Smooth muscle cell (in vitro differentiated cells): ENCODE data around the gene RAMACL. TPM values are rescaled to one million over a fixed set of nuclear protein-coding genes. Genes with fewer than 3 reads are reported as not detected.
"Not testable (repeated sequence)": the region's sequence is repeated elsewhere in the genome, so short reads cannot be mapped to it uniquely, and the experiment has no call there.

ENCODE experiments used
- DNase-seq: peaks from one replicate; lab custom pipeline; 2025; ENCODE audit not compliant: unreplicated experiment; lab: John Stamatoyannopoulos, UW
- H2AFZ ChIP-seq: fragments of 200-600 bp; sonication (generic); 2 replicates; pipeline ENCODE4 v1.6.0; 2016; ENCODE audit warnings: antibody characterized with exemption, low read depth, mild to moderate bottlenecking
- H3F3A ChIP-seq: fragments of 200-600 bp; sonication (generic); 2 replicates; pipeline ENCODE4 v1.6.0; 2017; ENCODE audit warnings: antibody characterized with exemption, low read depth
- H3K27ac ChIP-seq: fragments of 200-600 bp; sonication (generic); 2 replicates; pipeline ENCODE4 v1.5.1; 2016; ENCODE audit warnings: low read depth, mild to moderate bottlenecking
- H3K27me3 ChIP-seq: fragments of 200-600 bp; sonication (generic); 2 replicates; pipeline ENCODE4 v1.6.1; 2016; ENCODE audit warnings: low read depth, mild to moderate bottlenecking
- H3K36me3 ChIP-seq: fragments of 200-600 bp; sonication (generic); 2 replicates; pipeline ENCODE4 v1.5.1; 2016; ENCODE audit warnings: low read depth
- H3K4me1 ChIP-seq: fragments of 200-600 bp; sonication (generic); 2 replicates; pipeline ENCODE4 v1.5.1; 2016; ENCODE audit warnings: low read depth
- H3K4me2 ChIP-seq: fragments of 200-600 bp; sonication (generic); 2 replicates; pipeline ENCODE4 v1.6.0; 2016; ENCODE audit warnings: mild to moderate bottlenecking
- H3K4me3 ChIP-seq: fragments of 200-600 bp; sonication (generic); 2 replicates; pipeline ENCODE4 v1.5.1; 2016; ENCODE audit warnings: mild to moderate bottlenecking
- H3K79me2 ChIP-seq: fragments of 200-600 bp; sonication (generic); 2 replicates; pipeline ENCODE4 v1.6.0; 2016; ENCODE audit warnings: low read depth, mild to moderate bottlenecking
- H3K9ac ChIP-seq: fragments of 200-600 bp; sonication (generic); 2 replicates; pipeline ENCODE4 v1.6.0; 2016; ENCODE audit warnings: low read depth
- H3K9me3 ChIP-seq: fragments of 200-600 bp; sonication (generic); replicated peaks from 2 replicates; pipeline ENCODE4 v1.5.1; 2016; ENCODE audit warnings: low read depth
- H4K20me1 ChIP-seq: fragments of 200-600 bp; sonication (generic); 2 replicates; pipeline ENCODE4 v1.6.0; 2016; ENCODE audit warnings: low read depth
- WGBS: methylation state at CpG from one replicate; pipeline ENCODE4 v1.1.7; 2016; ENCODE audit warnings: low lambda C conversion rate; 5-methylcytosine and 5-hydroxymethylcytosine counted together
- polyA plus RNA-seq: library from polyadenylated mRNA; unstranded; fragments of >200 nt; fragmentation: Nextera tagmentation; extraction: Ambion mirVana; gene quantifications from 2 replicates; pipeline ENCODE4 v1.2.1, GENCODE V29; 2016
- total RNA-seq: library from RNA; depleted of rRNA; stranded (reverse); fragments of >200 nt; gene quantifications from 2 replicates; pipeline ENCODE4 v1.2.3, GENCODE V29; 2014
- TF ChIP-seq, protein P1 (sequence below): fragments of 200-600 bp; sonication (generic); IDR thresholded peaks from 2 replicates; pipeline ENCODE4 v1.5.1; 2017; ENCODE audit warnings: borderline replicate concordance, mild to moderate bottlenecking, antibody characterized with exemption; ENCODE audit not compliant: insufficient read depth, poor library complexity, severe bottlenecking

The RAMACL gene
- total and polyA plus RNA-seq, 2 experiments from 2014 or later, result 0.13 to 0.14 TPM

DNA sequence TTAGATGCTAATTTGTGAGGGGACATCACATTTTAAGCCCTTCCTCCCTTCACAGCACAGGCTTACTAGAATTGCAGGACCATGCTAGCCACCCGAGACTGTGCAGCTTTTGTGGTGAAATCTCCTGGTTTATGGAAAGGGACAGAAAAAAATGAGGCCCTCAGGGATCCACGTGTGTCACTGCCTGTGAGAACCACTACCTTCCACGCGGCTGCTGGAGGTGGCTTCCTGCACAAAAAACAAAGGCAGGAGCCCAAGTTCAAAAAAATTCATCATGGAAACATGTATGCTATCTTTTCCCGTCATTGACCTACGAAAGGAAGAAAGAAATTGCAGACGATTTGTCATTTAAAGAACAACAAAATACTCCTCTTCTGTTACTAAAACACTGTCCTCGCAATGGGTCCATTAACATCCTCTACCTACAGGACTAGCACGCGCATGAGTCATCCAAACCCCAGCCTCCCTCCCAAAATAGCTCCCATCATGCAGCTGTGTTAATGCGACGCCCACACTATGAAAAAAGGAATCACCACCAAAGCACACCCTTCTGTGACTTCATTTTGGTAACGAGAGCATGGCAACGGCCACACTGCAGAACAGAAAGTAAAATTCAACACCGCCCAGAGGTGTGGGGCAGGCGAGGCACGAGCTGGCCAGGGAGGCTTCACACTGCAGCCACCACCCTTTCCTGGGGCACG lies 45.7 kb downstream of the RAMACL start:
- Histone ChIP-seq H3K79me2 (no peaks in the 10 kb centered on the region), H3K27me3 (no peaks in the 10 kb centered on the region), H3K9ac (no peak overlapping the region), H3K9me3 (no peaks in the 10 kb centered on the region), H2AFZ (no peak overlapping the region), H3K27ac (no peak overlapping the region), H4K20me1 (no peaks in the 10 kb centered on the region), H3K36me3 (no peaks in the 10 kb centered on the region), H3K4me3 (no peak overlapping the region), H3K4me1 (no peaks in the 10 kb centered on the region), H3K4me2 (no peak overlapping the region), H3F3A (no peaks in the 10 kb centered on the region)
- TF ChIP-seq, protein P1, sequence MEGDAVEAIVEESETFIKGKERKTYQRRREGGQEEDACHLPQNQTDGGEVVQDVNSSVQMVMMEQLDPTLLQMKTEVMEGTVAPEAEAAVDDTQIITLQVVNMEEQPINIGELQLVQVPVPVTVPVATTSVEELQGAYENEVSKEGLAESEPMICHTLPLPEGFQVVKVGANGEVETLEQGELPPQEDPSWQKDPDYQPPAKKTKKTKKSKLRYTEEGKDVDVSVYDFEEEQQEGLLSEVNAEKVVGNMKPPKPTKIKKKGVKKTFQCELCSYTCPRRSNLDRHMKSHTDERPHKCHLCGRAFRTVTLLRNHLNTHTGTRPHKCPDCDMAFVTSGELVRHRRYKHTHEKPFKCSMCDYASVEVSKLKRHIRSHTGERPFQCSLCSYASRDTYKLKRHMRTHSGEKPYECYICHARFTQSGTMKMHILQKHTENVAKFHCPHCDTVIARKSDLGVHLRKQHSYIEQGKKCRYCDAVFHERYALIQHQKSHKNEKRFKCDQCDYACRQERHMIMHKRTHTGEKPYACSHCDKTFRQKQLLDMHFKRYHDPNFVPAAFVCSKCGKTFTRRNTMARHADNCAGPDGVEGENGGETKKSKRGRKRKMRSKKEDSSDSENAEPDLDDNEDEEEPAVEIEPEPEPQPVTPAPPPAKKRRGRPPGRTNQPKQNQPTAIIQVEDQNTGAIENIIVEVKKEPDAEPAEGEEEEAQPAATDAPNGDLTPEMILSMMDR, result no peak
- WGBS, result 75% methylated on average over 18 of the region's 18 CpGs
- no peak for DNase-seq

DNA sequence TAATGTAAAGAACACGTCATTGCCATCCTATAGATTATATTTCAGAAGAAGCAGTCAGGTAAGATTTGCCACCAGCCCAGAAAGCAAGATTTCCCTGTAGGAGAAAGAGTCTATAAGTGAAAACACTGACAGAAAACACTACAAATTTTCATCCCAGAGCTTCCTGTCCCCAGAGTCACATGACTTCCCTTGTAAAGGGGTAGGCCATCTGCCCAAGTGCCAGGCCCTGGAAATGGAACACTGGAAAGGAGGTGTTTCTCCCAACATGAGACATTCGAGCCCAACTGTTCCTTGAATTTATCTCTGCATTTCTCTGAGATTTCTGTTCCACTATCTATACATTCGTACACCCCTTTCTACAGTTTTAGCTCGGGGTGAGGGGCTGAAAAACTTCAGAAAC lies 46.9 kb downstream of the RAMACL start:
- Histone ChIP-seq H3K9me3 (no peaks in the 10 kb centered on the region), H3K9ac (no peak overlapping the region), H3K79me2 (no peaks in the 10 kb centered on the region), H3K4me1 (no peaks in the 10 kb centered on the region), H3K36me3 (no peaks in the 10 kb centered on the region), H2AFZ (no peak overlapping the region), H3K27me3 (no peaks in the 10 kb centered on the region), H4K20me1 (no peaks in the 10 kb centered on the region), H3K4me2 (no peak overlapping the region), H3K4me3 (no peak overlapping the region), H3F3A (no peaks in the 10 kb centered on the region), H3K27ac (no peak overlapping the region)
- TF ChIP-seq, protein P1, result no peak
- DNase-seq, result no peak
- 98% methylated on average over 4 of the region's 4 CpGs for whole genome bisulfite sequencing

GRCh38 chr6:166539011-166539385 lies 47.5 kb downstream of the RAMACL start:
- H3K4me1 ChIP-seq, H3K4me2 ChIP-seq, H4K20me1 ChIP-seq, H3K4me3 ChIP-seq, H3K27me3 ChIP-seq, H3K27ac ChIP-seq, DNase-seq, H3K36me3 ChIP-seq, H3F3A ChIP-seq, H3K79me2 ChIP-seq, H3K9ac ChIP-seq, H3K9me3 ChIP-seq, H2AFZ ChIP-seq: not testable (repeated sequence)
- 96% methylated on average over 9 of the region's 9 CpGs for WGBS

- Histone ChIP-seq H3K4me3 (no peak overlapping the region), H3K9me3 (no peaks in the 10 kb centered on the region), H3K36me3 (no peaks in the 10 kb centered on the region), H3K4me2 (no peak overlapping the region), H2AFZ (no peak overlapping the region), H3K27me3 (no peaks in the 10 kb centered on the region), H3K9ac (no peak overlapping the region), H3K4me1 (no peaks in the 10 kb centered on the region), H3F3A (no peaks in the 10 kb centered on the region), H3K79me2 (no peaks in the 10 kb centered on the region), H3K27ac (no peak overlapping the region), H4K20me1 (no peaks in the 10 kb centered on the region)
- no peak for DNase-seq
- TF ChIP-seq, protein P1, result no peak
- 89% methylated on average over 17 of the region's 17 CpGs for WGBS
Observed at GRCh38 chr6:166538297-166539010, 48.0 kb downstream of the RAMACL start.
